Panc1 (cell line): Measurements from ENCODE around the gene CCDC107. TPM values are rescaled to one million over a fixed set of nuclear protein-coding genes. Genes with fewer than 3 reads are reported as not detected.

Experiments
- ATAC-seq: fragments of 200-7000 bp; cut with Tn5 transposase; 2 replicates; pipeline ENCODE4 v1.9.1; 2020; ENCODE audit warnings: mild to moderate bottlenecking, moderate library complexity
- BruUV-seq: library from RNA; stranded (reverse); fragments of 400-500 nt; replicated peaks from 2 replicates; lab custom pipeline; 2021; lab: Mats Ljungman, UMichigan
- CTCF ChIA-PET: fragments of 300-600 bp; sonication (Branson Sonifier 250); formaldehyde crosslinking; loops from one replicate; lab custom pipeline; 2022; ENCODE audit warnings: antibody characterized with exemption; lab: Charles Lee
- POLR2A ChIA-PET: fragments of 300-600 bp; sonication (Branson Sonifier 250); formaldehyde crosslinking; loops from one replicate; lab custom pipeline; 2022; ENCODE audit warnings: antibody characterized with exemption; lab: Charles Lee
- DNase-seq: peaks from one replicate; pipeline ENCODE4 v3.0.0-alpha.2; 2010; ENCODE audit warnings: low read depth, low spot score
- H3K27ac ChIP-seq: 2 replicates; pipeline ENCODE4 v1.5.1; 2011; ENCODE audit warnings: mild to moderate bottlenecking, low read length, inconsistent platforms
- H3K27me3 ChIP-seq: fragments of 200-500 bp; sonication (Bioruptor generic); 2 replicates; pipeline ENCODE4 v1.6.0; 2014; ENCODE audit warnings: low read length, inconsistent platforms; ENCODE audit not compliant: control insufficient read depth, insufficient read depth
- H3K36me3 ChIP-seq: fragments of 200-500 bp; sonication (Bioruptor generic); 2 replicates; pipeline ENCODE4 v1.5.1; 2014; ENCODE audit warnings: inconsistent platforms, mild to moderate bottlenecking, low read length, moderate library complexity; ENCODE audit not compliant: control insufficient read depth, insufficient read depth
- H3K4me1 ChIP-seq: 2 replicates; pipeline ENCODE4 v1.5.1; 2011; ENCODE audit warnings: inconsistent platforms, mild to moderate bottlenecking, low read length, moderate library complexity; ENCODE audit not compliant: control insufficient read depth, insufficient read depth
- H3K4me3 ChIP-seq, 2 experiments: 2 replicates each; pipeline ENCODE4 v1.5.1; 2011 to 2012; ENCODE audit warnings: low read depth in 2 of 2, low read length in 2 of 2, mild to moderate bottlenecking in 2 of 2, inconsistent platforms in 1 of 2, moderate library complexity in 1 of 2
- H3K9me3 ChIP-seq: fragments of 200-500 bp; sonication (Bioruptor generic); 2 replicates; pipeline ENCODE4 v1.5.1; 2014; ENCODE audit warnings: low read depth, mild to moderate bottlenecking, inconsistent platforms, low read length, moderate library complexity; ENCODE audit not compliant: control insufficient read depth, insufficient read depth
- POLR2AphosphoS5 ChIP-seq: IDR thresholded peaks from 2 replicates; pipeline ENCODE4 v1.6.1; 2012; ENCODE audit warnings: mild to moderate bottlenecking, low read depth, low read length, moderate library complexity
- SIN3A ChIP-seq: IDR thresholded peaks from 2 replicates; pipeline ENCODE4 v1.6.1; 2012; ENCODE audit warnings: low read depth, mild to moderate bottlenecking, low read length, moderate library complexity, borderline replicate concordance; ENCODE audit not compliant: insufficient read depth
- TCF7L2 ChIP-seq: IDR thresholded peaks from 2 replicates; pipeline ENCODE4 v1.6.1; 2011; ENCODE audit warnings: mild to moderate bottlenecking, low read depth, low read length, inconsistent platforms
- in situ Hi-C: cut with HindIII; loops from 2 replicates; pipeline ENCODE4 v1.10.0; 2016; ENCODE audit warnings: low sequenced_read_pairs, low pct_unique_long_range_greater_than_20kb
- intact Hi-C: fragments of 100-400 bp; cut with micrococcal nuclease; formaldehyde crosslinking; loops from one replicate; pipeline ENCODE4 v1.10.0; 2022; ENCODE audit not compliant: unreplicated experiment
- total RNA-seq: library from RNA; stranded (reverse); gene quantifications from one replicate; pipeline ENCODE4 v1.2.1, GENCODE V29; 2021; ENCODE audit not compliant: unreplicated experiment
- TF ChIP-seq, protein P1 (sequence below), 2 experiments: IDR thresholded peaks; 2 replicates each; pipeline ENCODE4 v1.6.1; 2011 to 2012; ENCODE audit warnings: low read depth in 2 of 2, control low read depth in 1 of 2, low read length in 1 of 2, mild to moderate bottlenecking in 1 of 2, moderate library complexity in 1 of 2; ENCODE audit not compliant: insufficient read depth in 1 of 2
- TF ChIP-seq, protein P2 (sequence below): fragments of 450-650 bp; IDR thresholded peaks from 2 replicates; pipeline ENCODE4 v1.5.1; 2017; ENCODE audit warnings: mild to moderate bottlenecking

CCDC107 gene
- total RNA-seq, 1 experiment from 2014 or later: 39.9 TPM

DNA sequence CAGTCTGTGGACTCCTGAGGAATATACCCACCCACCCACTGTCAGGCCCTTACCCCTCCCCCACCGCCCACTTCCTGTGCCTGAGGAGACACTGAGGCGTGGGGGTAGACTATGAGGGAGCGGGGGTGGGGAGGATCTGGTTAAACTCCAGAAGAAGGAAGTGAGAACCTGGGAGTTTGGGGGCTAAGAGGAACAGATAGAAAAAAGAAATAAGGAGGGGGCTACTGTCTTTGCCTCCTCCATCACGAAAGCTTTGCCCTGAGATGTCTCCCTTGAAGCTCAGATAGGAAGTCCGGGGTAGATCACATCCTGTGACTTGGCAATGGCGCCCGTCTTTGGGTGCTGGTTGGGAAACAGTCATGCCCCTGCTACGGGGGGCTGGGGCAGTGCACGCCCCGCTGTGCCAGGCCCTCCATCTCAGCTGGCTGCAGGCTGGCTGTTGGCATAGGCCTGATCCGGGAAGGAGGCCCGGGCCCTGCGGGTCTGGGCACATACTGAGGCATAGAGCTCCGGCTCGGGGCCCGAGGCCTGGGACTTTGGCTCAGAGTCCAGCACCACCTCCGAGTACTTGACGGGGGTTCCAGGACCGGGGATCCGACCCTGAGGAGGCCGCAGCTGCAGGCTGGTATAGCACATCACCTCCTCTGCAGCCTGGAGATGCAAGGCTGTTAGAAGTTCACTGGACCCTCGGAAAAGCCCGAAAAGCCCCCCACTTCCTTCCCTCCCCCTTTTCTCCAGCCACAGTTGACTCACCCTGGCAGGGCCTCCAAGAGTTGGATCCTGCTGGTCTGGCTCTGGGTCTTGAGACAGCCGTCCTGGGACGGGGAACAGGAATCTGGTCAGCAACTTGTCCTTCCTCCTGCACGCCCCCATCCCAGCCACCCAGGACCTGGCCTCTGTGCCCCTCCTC, 8.4 kb upstream of the CCDC107 start:
- CTCF ChIA-PET: no interaction called here
- Histone ChIP-seq H3K4me1 (peaks cover 12% of the 10 kb centered on the region), H3K27me3 (no peaks in the 10 kb centered on the region), H3K4me3 (no peak overlapping the region), H3K27ac (no peak overlapping the region), H3K36me3 (no peaks in the 10 kb centered on the region), H3K9me3 (no peaks in the 10 kb centered on the region)
- in situ Hi-C loops (no loop called here), intact Hi-C loops (loop anchor here (10.0 kb wide), 1 partner anchor 165 kb away; the partner anchor contains the start of genes HINT2 and SPAG8)
- ATAC-seq (no peak), DNase-seq (no peak)
- POLR2A ChIA-PET: interaction anchor here (0.9 kb wide), 1 partner anchor 68 kb away, joined by 3 read pairs; no protein-coding TSS in a partner anchor
- TF ChIP-seq, protein P1, sequence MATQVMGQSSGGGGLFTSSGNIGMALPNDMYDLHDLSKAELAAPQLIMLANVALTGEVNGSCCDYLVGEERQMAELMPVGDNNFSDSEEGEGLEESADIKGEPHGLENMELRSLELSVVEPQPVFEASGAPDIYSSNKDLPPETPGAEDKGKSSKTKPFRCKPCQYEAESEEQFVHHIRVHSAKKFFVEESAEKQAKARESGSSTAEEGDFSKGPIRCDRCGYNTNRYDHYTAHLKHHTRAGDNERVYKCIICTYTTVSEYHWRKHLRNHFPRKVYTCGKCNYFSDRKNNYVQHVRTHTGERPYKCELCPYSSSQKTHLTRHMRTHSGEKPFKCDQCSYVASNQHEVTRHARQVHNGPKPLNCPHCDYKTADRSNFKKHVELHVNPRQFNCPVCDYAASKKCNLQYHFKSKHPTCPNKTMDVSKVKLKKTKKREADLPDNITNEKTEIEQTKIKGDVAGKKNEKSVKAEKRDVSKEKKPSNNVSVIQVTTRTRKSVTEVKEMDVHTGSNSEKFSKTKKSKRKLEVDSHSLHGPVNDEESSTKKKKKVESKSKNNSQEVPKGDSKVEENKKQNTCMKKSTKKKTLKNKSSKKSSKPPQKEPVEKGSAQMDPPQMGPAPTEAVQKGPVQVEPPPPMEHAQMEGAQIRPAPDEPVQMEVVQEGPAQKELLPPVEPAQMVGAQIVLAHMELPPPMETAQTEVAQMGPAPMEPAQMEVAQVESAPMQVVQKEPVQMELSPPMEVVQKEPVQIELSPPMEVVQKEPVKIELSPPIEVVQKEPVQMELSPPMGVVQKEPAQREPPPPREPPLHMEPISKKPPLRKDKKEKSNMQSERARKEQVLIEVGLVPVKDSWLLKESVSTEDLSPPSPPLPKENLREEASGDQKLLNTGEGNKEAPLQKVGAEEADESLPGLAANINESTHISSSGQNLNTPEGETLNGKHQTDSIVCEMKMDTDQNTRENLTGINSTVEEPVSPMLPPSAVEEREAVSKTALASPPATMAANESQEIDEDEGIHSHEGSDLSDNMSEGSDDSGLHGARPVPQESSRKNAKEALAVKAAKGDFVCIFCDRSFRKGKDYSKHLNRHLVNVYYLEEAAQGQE (IDR thresholded peaks at IDR 0.05; ENCODE audit: insufficient read depth in 1 of 2, low read depth in 2 of 2, low read length in 1 of 2): no peak
- TF ChIP-seq, protein P2, sequence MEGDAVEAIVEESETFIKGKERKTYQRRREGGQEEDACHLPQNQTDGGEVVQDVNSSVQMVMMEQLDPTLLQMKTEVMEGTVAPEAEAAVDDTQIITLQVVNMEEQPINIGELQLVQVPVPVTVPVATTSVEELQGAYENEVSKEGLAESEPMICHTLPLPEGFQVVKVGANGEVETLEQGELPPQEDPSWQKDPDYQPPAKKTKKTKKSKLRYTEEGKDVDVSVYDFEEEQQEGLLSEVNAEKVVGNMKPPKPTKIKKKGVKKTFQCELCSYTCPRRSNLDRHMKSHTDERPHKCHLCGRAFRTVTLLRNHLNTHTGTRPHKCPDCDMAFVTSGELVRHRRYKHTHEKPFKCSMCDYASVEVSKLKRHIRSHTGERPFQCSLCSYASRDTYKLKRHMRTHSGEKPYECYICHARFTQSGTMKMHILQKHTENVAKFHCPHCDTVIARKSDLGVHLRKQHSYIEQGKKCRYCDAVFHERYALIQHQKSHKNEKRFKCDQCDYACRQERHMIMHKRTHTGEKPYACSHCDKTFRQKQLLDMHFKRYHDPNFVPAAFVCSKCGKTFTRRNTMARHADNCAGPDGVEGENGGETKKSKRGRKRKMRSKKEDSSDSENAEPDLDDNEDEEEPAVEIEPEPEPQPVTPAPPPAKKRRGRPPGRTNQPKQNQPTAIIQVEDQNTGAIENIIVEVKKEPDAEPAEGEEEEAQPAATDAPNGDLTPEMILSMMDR: no peak
- TF ChIP-seq POLR2AphosphoS5 (no peak), SIN3A (no peak), TCF7L2 (no peak)
- BruUV-seq: no TSS peak

DNA sequence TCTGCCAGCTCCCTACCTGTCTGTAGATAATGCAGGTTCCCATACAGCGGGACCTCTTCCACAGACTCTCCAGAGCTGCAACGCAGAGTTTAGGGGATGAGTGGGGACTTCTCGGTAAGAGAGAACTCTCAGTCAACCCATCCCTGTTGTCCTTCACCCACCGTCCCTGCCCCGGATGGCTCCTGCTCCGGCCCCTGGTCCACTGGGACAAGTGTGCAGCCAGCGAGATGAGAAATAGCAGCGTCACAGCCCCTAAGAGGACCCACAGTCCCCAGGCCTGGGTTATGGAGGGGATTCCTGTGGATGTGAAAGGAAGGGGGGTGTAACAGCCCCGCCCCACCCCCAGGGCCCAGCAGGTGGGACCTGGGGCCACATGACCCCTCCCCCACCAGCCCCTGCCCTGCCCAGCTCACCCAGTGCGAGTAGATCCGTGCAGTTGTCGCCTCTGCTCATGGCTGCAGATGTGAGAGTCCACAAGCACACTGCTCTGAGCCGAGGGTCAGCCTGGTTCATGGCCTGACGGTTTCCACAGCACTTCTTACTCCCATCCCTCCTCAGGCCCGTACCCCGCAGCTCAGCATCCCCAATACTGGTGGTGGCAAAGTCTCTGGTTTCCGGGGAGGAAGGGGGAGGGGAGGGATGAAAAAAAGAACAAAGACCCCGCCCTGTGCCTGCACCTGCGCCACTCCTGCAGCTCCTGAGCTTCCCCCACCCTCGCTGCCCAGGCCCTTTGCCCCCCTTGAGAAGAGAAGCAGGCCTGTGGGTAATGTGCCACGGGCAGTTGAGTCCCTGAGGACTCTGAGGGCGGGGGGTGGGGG, 7.5 kb upstream of the CCDC107 start, which contains the start of gene SIT1:
Gene SIT1 (minus strand): TSS at position 591 of the 818 bp plus-strand sequence. CDS start 78 bp downstream, at position 513.
- ChIA-PET CTCF (no interaction called here), POLR2A (no interaction called here)
- BruUV-seq: no TSS peak
- DNase-seq: no peak
- Histone ChIP-seq H3K27me3 (no peaks in the 10 kb centered on the region), H3K9me3 (no peaks in the 10 kb centered on the region), H3K27ac (no peak within 1 kb of the TSS), H3K4me3 (no peak within 1 kb of the TSS), H3K4me1 (peaks cover 12% of the 10 kb centered on the region), H3K36me3 (no peaks in the 10 kb centered on the region)
- TF ChIP-seq TCF7L2 (no peak), POLR2AphosphoS5 (no peak), SIN3A (no peak)
- TF ChIP-seq, protein P2: no peak
- TF ChIP-seq, protein P1 (IDR thresholded peaks at IDR 0.05; ENCODE audit: insufficient read depth in 1 of 2, low read depth in 2 of 2, low read length in 1 of 2): no peak
- no peak for ATAC-seq
- in situ Hi-C loops (no loop called here), intact Hi-C loops (loop anchor here (10.0 kb wide), 1 partner anchor 164 kb away; the partner anchor contains the start of genes HINT2 and SPAG8)
